Measurements from ENCODE around the gene TFDP2.

- TF ChIP-seq JUND (IDR thresholded peaks at IDR 0.05; ENCODE audit: low read length) (no peak), FOSL1 (IDR thresholded peaks at IDR 0.05; ENCODE audit: insufficient read depth, low read depth, low read length) (no peak), HDAC6 (IDR thresholded peaks at IDR 0.05; ENCODE audit: low read depth, low read length) (no peak), EZH2 (IDR thresholded peaks at IDR 0.05; ENCODE audit: low read depth, low read length, severe bottlenecking) (no peak), SIN3A (conservative IDR thresholded peaks at IDR 0.05 in 1 of 2, IDR thresholded peaks at IDR 0.05 in 1 of 2; ENCODE audit: low read depth in 1 of 2, low read length in 2 of 2) (no peak), POLR2AphosphoS5 (IDR thresholded peaks at IDR 0.05; ENCODE audit: low read depth, low read length) (no peak), MAFK (IDR thresholded peaks at IDR 0.05; ENCODE audit: low read depth, low read length) (no peak), EGR1 (IDR thresholded peaks at IDR 0.05; ENCODE audit: borderline replicate concordance, low read depth, low read length) (no peak), SP2 (IDR thresholded peaks at IDR 0.05; ENCODE audit: low read length) (no peak), POLR2A (IDR thresholded peaks at IDR 0.05; ENCODE audit: control extremely low read depth in 1 of 2, low read depth in 2 of 2, low read length in 2 of 2) (no peak), ZNF274 (IDR thresholded peaks at IDR 0.05; ENCODE audit: borderline replicate concordance, extremely low read depth, low read length) (no peak), CHD1 (IDR thresholded peaks at IDR 0.05; ENCODE audit: low read depth, low read length) (no peak)
- TF ChIP-seq, protein P1, sequence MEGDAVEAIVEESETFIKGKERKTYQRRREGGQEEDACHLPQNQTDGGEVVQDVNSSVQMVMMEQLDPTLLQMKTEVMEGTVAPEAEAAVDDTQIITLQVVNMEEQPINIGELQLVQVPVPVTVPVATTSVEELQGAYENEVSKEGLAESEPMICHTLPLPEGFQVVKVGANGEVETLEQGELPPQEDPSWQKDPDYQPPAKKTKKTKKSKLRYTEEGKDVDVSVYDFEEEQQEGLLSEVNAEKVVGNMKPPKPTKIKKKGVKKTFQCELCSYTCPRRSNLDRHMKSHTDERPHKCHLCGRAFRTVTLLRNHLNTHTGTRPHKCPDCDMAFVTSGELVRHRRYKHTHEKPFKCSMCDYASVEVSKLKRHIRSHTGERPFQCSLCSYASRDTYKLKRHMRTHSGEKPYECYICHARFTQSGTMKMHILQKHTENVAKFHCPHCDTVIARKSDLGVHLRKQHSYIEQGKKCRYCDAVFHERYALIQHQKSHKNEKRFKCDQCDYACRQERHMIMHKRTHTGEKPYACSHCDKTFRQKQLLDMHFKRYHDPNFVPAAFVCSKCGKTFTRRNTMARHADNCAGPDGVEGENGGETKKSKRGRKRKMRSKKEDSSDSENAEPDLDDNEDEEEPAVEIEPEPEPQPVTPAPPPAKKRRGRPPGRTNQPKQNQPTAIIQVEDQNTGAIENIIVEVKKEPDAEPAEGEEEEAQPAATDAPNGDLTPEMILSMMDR (IDR thresholded peaks at IDR 0.05; ENCODE audit: control extremely low read depth in 1 of 3, insufficient read depth in 1 of 3, low read depth in 1 of 3, low read length in 3 of 3), result no peak
Observed at GRCh38 chr3:142029052-142029642, 120.2 kb downstream of the TFDP2 start.

Measured in H1 (cell line).